Natural killer cell (primary cell): ENCODE measurements around the gene ZNF398. TPM values are rescaled to one million over a fixed set of nuclear protein-coding genes. Genes with fewer than 3 reads are reported as not detected.
"Not testable (repeated sequence)": the region's sequence is repeated elsewhere in the genome, so short reads cannot be mapped to it uniquely, and the experiment has no call there.

Experiments
- ATAC-seq, 3 donors: fragments of 150-1000 bp in 2 of 3; fragments of 200-7000 bp in 1 of 3; cut with Tn5 transposase; 1 replicate in 1 of 3; 2 replicates in 2 of 3; pipeline ENCODE4 v1.10.0; 2021; ENCODE audit warnings: mild to moderate bottlenecking in 2 of 3, moderate library complexity in 2 of 3
- DNase-seq, 2 donors: peaks; one replicate each; pipeline versions ENCODE4 v3.0.0 to v3.0.0-alpha.2; 2013 to 2021; ENCODE audit warnings: mixed read lengths in 1 of 2
- H3K27ac ChIP-seq: one replicate; pipeline ENCODE4 v1.5.1; 2013; ENCODE audit warnings: mild to moderate bottlenecking, low read length
- H3K27me3 ChIP-seq: one replicate; pipeline ENCODE4 v1.6.1; 2013; ENCODE audit warnings: low read length; ENCODE audit not compliant: control insufficient read depth, insufficient read depth
- H3K36me3 ChIP-seq: one replicate; pipeline ENCODE4 v1.6.1; 2013; ENCODE audit warnings: low read length; ENCODE audit not compliant: control insufficient read depth, insufficient read depth
- H3K4me1 ChIP-seq: one replicate; pipeline ENCODE4 v1.6.1; 2013; ENCODE audit warnings: low read length; ENCODE audit not compliant: control insufficient read depth, insufficient read depth
- H3K4me3 ChIP-seq: one replicate; pipeline ENCODE4 v1.5.1; 2013; ENCODE audit warnings: low read length
- H3K9me3 ChIP-seq: one replicate; pipeline ENCODE4 v1.6.1; 2013; ENCODE audit warnings: low read length; ENCODE audit not compliant: control insufficient read depth, insufficient read depth
- H3K27ac Mint-ChIP-seq, 2 donors: one replicate each; pipeline ENCODE4 v1.8.0; 2022; ENCODE audit warnings: mild to moderate bottlenecking in 2 of 2, mixed read lengths in 2 of 2, moderate library complexity in 1 of 2
- H3K27me3 Mint-ChIP-seq, 2 donors: one replicate each; pipeline ENCODE4 v1.8.0; 2022; ENCODE audit warnings: low read depth in 2 of 2, mixed read lengths in 2 of 2
- H3K36me3 Mint-ChIP-seq: one replicate; pipeline ENCODE4 v1.8.0; 2022; ENCODE audit warnings: mixed read lengths
- H3K4me1 Mint-ChIP-seq, 2 donors: one replicate each; pipeline ENCODE4 v1.8.0; 2022; ENCODE audit warnings: mixed read lengths in 2 of 2
- H3K4me3 Mint-ChIP-seq: one replicate; pipeline ENCODE4 v1.8.0; 2022; ENCODE audit warnings: mild to moderate bottlenecking, moderate library complexity, mixed read lengths
- H3K9me3 Mint-ChIP-seq, 2 donors: one replicate each; pipeline ENCODE4 v1.8.0; 2022; ENCODE audit warnings: mixed read lengths in 2 of 2
- WGBS: methylation state at CpG from one replicate; pipeline ENCODE4 v1.1.7; 2013; ENCODE audit warnings: missing lambda C conversion rate; ENCODE audit not compliant: insufficient coverage; 5-methylcytosine and 5-hydroxymethylcytosine counted together
- intact Hi-C: fragments of 100-400 bp; cut with micrococcal nuclease; formaldehyde crosslinking; loops from one replicate; pipeline ENCODE4 v1.14.2; 2022
- total RNA-seq, 4 donors: library from RNA; stranded (reverse); fragments of 120-200 nt in 1 of 4; gene quantifications; one replicate each; pipeline versions ENCODE4 v1.2.3 to v1.2.4, GENCODE V29; 2013 to 2022
- TF ChIP-seq, protein P1 (sequence below): fragments of 200-600 bp; IDR thresholded peaks from one replicate; pipeline ENCODE4 v1.8.0; 2022; ENCODE audit warnings: antibody characterized with exemption

ZNF398 gene
- total RNA-seq, 3 donors from 2014 or later (not counting 1 experiment from before 2014, with no cell fraction given) = 14.8 to 18.5 (median 18.5) TPM

GRCh38 chr7:149225656-149226055 is 78.4 kb downstream of the ZNF398 start:
- H3K4me3 ChIP-seq = no peak overlapping the region
- TF ChIP-seq, protein P1, sequence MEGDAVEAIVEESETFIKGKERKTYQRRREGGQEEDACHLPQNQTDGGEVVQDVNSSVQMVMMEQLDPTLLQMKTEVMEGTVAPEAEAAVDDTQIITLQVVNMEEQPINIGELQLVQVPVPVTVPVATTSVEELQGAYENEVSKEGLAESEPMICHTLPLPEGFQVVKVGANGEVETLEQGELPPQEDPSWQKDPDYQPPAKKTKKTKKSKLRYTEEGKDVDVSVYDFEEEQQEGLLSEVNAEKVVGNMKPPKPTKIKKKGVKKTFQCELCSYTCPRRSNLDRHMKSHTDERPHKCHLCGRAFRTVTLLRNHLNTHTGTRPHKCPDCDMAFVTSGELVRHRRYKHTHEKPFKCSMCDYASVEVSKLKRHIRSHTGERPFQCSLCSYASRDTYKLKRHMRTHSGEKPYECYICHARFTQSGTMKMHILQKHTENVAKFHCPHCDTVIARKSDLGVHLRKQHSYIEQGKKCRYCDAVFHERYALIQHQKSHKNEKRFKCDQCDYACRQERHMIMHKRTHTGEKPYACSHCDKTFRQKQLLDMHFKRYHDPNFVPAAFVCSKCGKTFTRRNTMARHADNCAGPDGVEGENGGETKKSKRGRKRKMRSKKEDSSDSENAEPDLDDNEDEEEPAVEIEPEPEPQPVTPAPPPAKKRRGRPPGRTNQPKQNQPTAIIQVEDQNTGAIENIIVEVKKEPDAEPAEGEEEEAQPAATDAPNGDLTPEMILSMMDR = no peak
- Mint-ChIP-seq H3K36me3 (no peaks in the 10 kb centered on the region), H3K4me3 (no peak overlapping the region), H3K9me3 (no peaks in the 10 kb centered on the region), H3K27ac (no peak overlapping the region), H3K27me3 (no peaks in the 10 kb centered on the region), H3K4me1 (peaks cover 0 to 4% of the 10 kb centered on the region in 2 donors)
- no peaks in the 10 kb centered on the region for H3K9me3 ChIP-seq
- DNase-seq (no peak), ATAC-seq (no peak)
- H3K4me1 ChIP-seq = no peaks in the 10 kb centered on the region
- 95% methylated on average over 22 of the region's 22 CpGs for WGBS
- H3K36me3 ChIP-seq = peaks cover 10% of the 10 kb centered on the region
- intact Hi-C loops = no loop called here
- H3K27me3 ChIP-seq = peaks cover 2% of the 10 kb centered on the region
- H3K27ac ChIP-seq = no peak overlapping the region

DNA sequence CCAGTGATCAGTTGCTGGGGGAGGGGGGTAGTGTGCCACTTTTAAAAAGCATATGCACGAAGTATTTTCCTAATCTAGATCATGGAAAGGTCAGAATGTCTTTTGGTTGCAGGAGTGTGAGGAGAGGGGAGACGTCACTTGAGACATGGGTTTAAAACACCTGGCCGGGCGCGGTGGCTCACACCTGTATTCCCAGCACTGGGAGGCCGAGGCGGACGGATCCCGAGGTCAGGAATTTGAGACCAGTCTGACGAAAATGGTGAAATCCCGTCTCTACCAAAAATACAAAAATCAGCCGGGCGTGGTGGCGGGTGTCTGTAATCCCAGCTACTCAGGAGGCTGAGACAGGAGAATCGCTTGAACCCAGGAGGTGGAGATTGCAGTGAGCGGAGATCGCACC is 79.1 kb downstream of the ZNF398 start:
- 95% methylated on average over 17 of the region's 17 CpGs for WGBS
- ATAC-seq, H3K9me3 Mint-ChIP-seq, DNase-seq, H3K4me3 Mint-ChIP-seq, H3K4me3 ChIP-seq, H3K27me3 ChIP-seq, intact Hi-C loops, H3K27me3 Mint-ChIP-seq, H3K27ac Mint-ChIP-seq, H3K9me3 ChIP-seq, H3K36me3 ChIP-seq, H3K27ac ChIP-seq, H3K4me1 Mint-ChIP-seq, H3K4me1 ChIP-seq, H3K36me3 Mint-ChIP-seq: not testable (repeated sequence)

- ATAC-seq = no peak
- H3K9me3 Mint-ChIP-seq = no peaks in the 10 kb centered on the region
- WGBS = 77% methylated on average over 6 of the region's 6 CpGs
Observed at GRCh38 chr7:149226840-149227494, 79.7 kb downstream of the ZNF398 start.

GRCh38 chr7:149228831-149229471 is 81.7 kb downstream of the ZNF398 start:
- H3K4me3 Mint-ChIP-seq = no peak overlapping the region
- peaks cover 2% of the 10 kb centered on the region for H3K27me3 ChIP-seq
- DNase-seq (no peak), ATAC-seq (no peak)
- peaks cover 7 to 9% of the 10 kb centered on the region in 2 donors for H3K27me3 Mint-ChIP-seq
- no peaks in the 10 kb centered on the region for H3K36me3 ChIP-seq
- H3K9me3 Mint-ChIP-seq = no peaks in the 10 kb centered on the region
- intact Hi-C loops = no loop called here
- TF ChIP-seq, protein P1 = no peak
- no peak overlapping the region for H3K4me3 ChIP-seq
- H3K27ac ChIP-seq = no peak overlapping the region
- no peaks in the 10 kb centered on the region for H3K4me1 Mint-ChIP-seq
- H3K36me3 Mint-ChIP-seq = no peaks in the 10 kb centered on the region
- 66% methylated on average over 7 of the region's 7 CpGs for WGBS
- no peak overlapping the region for H3K27ac Mint-ChIP-seq
- H3K9me3 ChIP-seq = no peaks in the 10 kb centered on the region
- H3K4me1 ChIP-seq = no peaks in the 10 kb centered on the region

More at GRCh38 chr7:149226840-149227494, 79.7 kb downstream of the ZNF398 start:
- Mint-ChIP-seq H3K4me1 (no peaks in the 10 kb centered on the region), H3K4me3 (no peak overlapping the region), H3K36me3 (no peaks in the 10 kb centered on the region), H3K27ac (no peak overlapping the region), H3K27me3 (no peaks in the 10 kb centered on the region)
- Histone ChIP-seq H3K27ac (no peak overlapping the region), H3K4me1 (no peaks in the 10 kb centered on the region), H3K9me3 (no peaks in the 10 kb centered on the region), H3K36me3 (peaks cover 6% of the 10 kb centered on the region), H3K4me3 (no peak overlapping the region), H3K27me3 (peaks cover 2% of the 10 kb centered on the region)
- DNase-seq = no peak
- TF ChIP-seq, protein P1 = no peak
- intact Hi-C loops = no loop called here
